ENCODE measurements around the gene EIF2B5.

The EIF2B5 gene

GRCh38 chr3:184126006-184126405 is 9.2 kb upstream of the EIF2B5 start:
- Histone ChIP-seq H4K20me1 (ENCODE audit: insufficient read depth, low read length, poor library complexity, severe bottlenecking) (no peaks in the 10 kb centered on the region), H3K79me2 (ENCODE audit: insufficient read depth, low read length) (no peaks in the 10 kb centered on the region), H3K27me3 (ENCODE audit: insufficient read depth, low read length, poor library complexity, severe bottlenecking) (no peaks in the 10 kb centered on the region), H3K4me3 (ENCODE audit: low read length, poor library complexity, severe bottlenecking) (no peak overlapping the region), H3K4me2 (ENCODE audit: low read depth, low read length, poor library complexity, severe bottlenecking) (no peak overlapping the region), H2AFZ (ENCODE audit: low read length) (no peak overlapping the region), H3K9me2 (replicated peaks; ENCODE audit: low read depth, low read length) (no peaks in the 10 kb centered on the region), H3K36me3 (ENCODE audit: insufficient read depth, low read length) (no peaks in the 10 kb centered on the region), H3K9ac (ENCODE audit: low read depth, low read length, poor library complexity, severe bottlenecking) (no peak overlapping the region), H3K4me1 (ENCODE audit: insufficient read depth, low read length, poor library complexity, severe bottlenecking) (no peaks in the 10 kb centered on the region), H3F3A (ENCODE audit: low read depth) (no peaks in the 10 kb centered on the region), H3K9me3 (ENCODE audit: insufficient read depth, low read depth, low read length) (no peaks in the 10 kb centered on the region)
- TF ChIP-seq, protein P1, sequence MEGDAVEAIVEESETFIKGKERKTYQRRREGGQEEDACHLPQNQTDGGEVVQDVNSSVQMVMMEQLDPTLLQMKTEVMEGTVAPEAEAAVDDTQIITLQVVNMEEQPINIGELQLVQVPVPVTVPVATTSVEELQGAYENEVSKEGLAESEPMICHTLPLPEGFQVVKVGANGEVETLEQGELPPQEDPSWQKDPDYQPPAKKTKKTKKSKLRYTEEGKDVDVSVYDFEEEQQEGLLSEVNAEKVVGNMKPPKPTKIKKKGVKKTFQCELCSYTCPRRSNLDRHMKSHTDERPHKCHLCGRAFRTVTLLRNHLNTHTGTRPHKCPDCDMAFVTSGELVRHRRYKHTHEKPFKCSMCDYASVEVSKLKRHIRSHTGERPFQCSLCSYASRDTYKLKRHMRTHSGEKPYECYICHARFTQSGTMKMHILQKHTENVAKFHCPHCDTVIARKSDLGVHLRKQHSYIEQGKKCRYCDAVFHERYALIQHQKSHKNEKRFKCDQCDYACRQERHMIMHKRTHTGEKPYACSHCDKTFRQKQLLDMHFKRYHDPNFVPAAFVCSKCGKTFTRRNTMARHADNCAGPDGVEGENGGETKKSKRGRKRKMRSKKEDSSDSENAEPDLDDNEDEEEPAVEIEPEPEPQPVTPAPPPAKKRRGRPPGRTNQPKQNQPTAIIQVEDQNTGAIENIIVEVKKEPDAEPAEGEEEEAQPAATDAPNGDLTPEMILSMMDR (conservative IDR thresholded peaks at IDR 0.05; ENCODE audit: low read length): no peak
- no peak for TF ChIP-seq EZH2phosphoT487 (IDR thresholded peaks at IDR 0.05; ENCODE audit: borderline replicate concordance)

DNA sequence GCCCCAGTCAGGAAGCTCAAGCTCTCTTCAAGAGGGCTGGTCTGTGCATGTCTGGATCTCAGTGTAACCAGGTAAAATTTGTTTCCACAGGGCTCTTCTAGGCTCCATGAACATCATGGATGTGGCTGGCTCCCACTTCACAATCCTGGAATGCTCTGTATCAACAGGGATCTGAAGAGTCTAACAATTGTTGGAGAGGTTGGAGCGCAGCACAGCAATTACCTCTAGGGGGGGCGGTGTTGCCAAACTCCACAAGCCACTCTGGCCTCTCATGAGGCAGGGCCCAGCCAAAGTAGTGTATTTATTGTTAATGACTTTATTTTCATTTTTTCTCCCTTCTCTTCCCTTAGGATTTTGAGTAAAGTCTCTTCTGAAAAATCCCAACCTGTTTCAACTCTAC is 6.1 kb upstream of the EIF2B5 start:
- TF ChIP-seq EZH2phosphoT487 (IDR thresholded peaks at IDR 0.05; ENCODE audit: borderline replicate concordance): no peak
- TF ChIP-seq, protein P1 (conservative IDR thresholded peaks at IDR 0.05; ENCODE audit: low read length): peak; percentile 70
- no peaks in the 10 kb centered on the region for H3K9me3 ChIP-seq (ENCODE audit: insufficient read depth, low read depth, low read length)
- no peaks in the 10 kb centered on the region for H3K27me3 ChIP-seq (ENCODE audit: insufficient read depth, low read length, poor library complexity, severe bottlenecking)
- H3K79me2 ChIP-seq (ENCODE audit: insufficient read depth, low read length): no peaks in the 10 kb centered on the region
- H3K36me3 ChIP-seq (ENCODE audit: insufficient read depth, low read length): no peaks in the 10 kb centered on the region
- no peaks in the 10 kb centered on the region for H3K9me2 ChIP-seq (replicated peaks; ENCODE audit: low read depth, low read length)
- peaks cover 6% of the 10 kb centered on the region for H3K4me1 ChIP-seq (ENCODE audit: insufficient read depth, low read length, poor library complexity, severe bottlenecking)
- no peak overlapping the region for H3K4me2 ChIP-seq (ENCODE audit: low read depth, low read length, poor library complexity, severe bottlenecking)
- H2AFZ ChIP-seq (ENCODE audit: low read length): peak overlapping the region; percentile 83
- H4K20me1 ChIP-seq (ENCODE audit: insufficient read depth, low read length, poor library complexity, severe bottlenecking): no peaks in the 10 kb centered on the region
- no peak overlapping the region for H3K4me3 ChIP-seq (ENCODE audit: low read length, poor library complexity, severe bottlenecking)
- no peak overlapping the region for H3K9ac ChIP-seq (ENCODE audit: low read depth, low read length, poor library complexity, severe bottlenecking)
- no peaks in the 10 kb centered on the region for H3F3A ChIP-seq (ENCODE audit: low read depth)

DNA sequence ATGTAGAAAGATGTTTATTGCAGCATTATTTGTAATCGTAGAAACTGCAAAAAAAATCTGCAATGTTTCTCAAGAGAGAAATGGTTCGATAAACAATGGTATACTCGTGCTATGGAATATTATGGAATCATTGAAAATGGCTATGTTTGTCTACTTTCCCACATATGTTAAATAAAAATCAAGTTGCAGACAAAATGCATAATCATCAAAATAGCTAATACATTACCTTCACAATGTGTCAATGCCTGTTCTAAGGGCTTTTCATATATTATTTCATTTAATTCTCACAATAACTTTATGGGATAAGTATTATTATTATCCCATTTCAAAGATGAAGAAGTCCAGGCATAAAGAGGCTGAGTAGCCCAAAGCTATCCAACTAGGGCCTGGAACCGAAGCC is 2.2 kb upstream of the EIF2B5 start:
- H2AFZ ChIP-seq (ENCODE audit: low read length): no peak overlapping the region

More for the DNA sequence above, 2.2 kb upstream of the EIF2B5 start:
- Histone ChIP-seq H3K36me3 (ENCODE audit: insufficient read depth, low read length) (no peaks in the 10 kb centered on the region), H3K27me3 (ENCODE audit: insufficient read depth, low read length, poor library complexity, severe bottlenecking) (no peaks in the 10 kb centered on the region), H3K9me3 (ENCODE audit: insufficient read depth, low read depth, low read length) (no peaks in the 10 kb centered on the region), H3K4me3 (ENCODE audit: low read length, poor library complexity, severe bottlenecking) (no peak overlapping the region), H3K9me2 (replicated peaks; ENCODE audit: low read depth, low read length) (no peaks in the 10 kb centered on the region), H3F3A (ENCODE audit: low read depth) (no peaks in the 10 kb centered on the region), H4K20me1 (ENCODE audit: insufficient read depth, low read length, poor library complexity, severe bottlenecking) (peaks cover 21% of the 10 kb centered on the region), H3K79me2 (ENCODE audit: insufficient read depth, low read length) (peaks cover 38% of the 10 kb centered on the region), H3K9ac (ENCODE audit: low read depth, low read length, poor library complexity, severe bottlenecking) (no peak overlapping the region), H3K4me2 (ENCODE audit: low read depth, low read length, poor library complexity, severe bottlenecking) (no peak overlapping the region), H3K4me1 (ENCODE audit: insufficient read depth, low read length, poor library complexity, severe bottlenecking) (peaks cover 27% of the 10 kb centered on the region)
- TF ChIP-seq, protein P1 (conservative IDR thresholded peaks at IDR 0.05; ENCODE audit: low read length): no peak

Data from Loucy (cell line).